Testis (tissue), 2 donors: ENCODE data around the gene FASTKD3.

Experiments used
- CTCF ChIP-seq, 3 experiments: fragments of 450-650 bp in 2 of 3; fragments of 200-600 bp in 1 of 3; sonication (generic) in 1 of 3; IDR thresholded peaks; one replicate each; pipeline ENCODE4 v1.5.1; 2016 to 2019; ENCODE audit warnings: antibody characterized with exemption in 3 of 3, mild to moderate bottlenecking in 2 of 3, moderate library complexity in 1 of 3
- POLR2A ChIP-seq: fragments of 450-650 bp; IDR thresholded peaks from one replicate; pipeline ENCODE4 v1.6.1; 2017; ENCODE audit warnings: antibody characterized with exemption, mild to moderate bottlenecking, moderate library complexity

- TF ChIP-seq CTCF (IDR thresholded peaks at IDR 0.05) (no peak), POLR2A (no peak)
Measured at GRCh38 chr5:7814816-7815215, 54.0 kb downstream of the FASTKD3 start.
